GM18502 (cell line): ENCODE data around the gene HTR6.

Experiments used
- ATAC-seq: cut with Tn5 transposase; IDR thresholded peaks from one replicate; pipeline ENCODE4 v1.9.1; 2021; ENCODE audit warnings: mild to moderate bottlenecking; ENCODE audit not compliant: unreplicated experiment, poor library complexity

The HTR6 gene

DNA sequence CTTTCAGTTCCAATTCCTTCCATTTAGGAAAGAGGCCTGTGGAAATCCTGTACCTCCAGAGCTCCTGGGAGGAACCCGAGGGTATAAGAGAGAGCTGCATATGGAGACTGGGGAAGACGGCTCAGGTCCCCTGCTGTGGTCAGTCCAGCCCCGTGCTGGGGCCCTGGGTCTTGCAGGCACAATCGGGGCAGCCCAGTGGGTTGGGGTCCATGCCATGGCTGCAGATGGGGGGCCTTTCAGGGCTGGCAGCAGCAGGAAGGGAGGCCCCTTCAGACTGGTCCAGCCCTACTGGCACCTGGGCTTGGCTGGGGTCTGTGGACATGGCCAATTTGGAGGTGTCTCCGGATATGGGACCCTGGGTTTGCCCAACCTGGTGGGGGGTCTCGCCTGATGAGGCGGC lies 18.2 kb downstream of the HTR6 start:
- no peak for ATAC-seq

DNA sequence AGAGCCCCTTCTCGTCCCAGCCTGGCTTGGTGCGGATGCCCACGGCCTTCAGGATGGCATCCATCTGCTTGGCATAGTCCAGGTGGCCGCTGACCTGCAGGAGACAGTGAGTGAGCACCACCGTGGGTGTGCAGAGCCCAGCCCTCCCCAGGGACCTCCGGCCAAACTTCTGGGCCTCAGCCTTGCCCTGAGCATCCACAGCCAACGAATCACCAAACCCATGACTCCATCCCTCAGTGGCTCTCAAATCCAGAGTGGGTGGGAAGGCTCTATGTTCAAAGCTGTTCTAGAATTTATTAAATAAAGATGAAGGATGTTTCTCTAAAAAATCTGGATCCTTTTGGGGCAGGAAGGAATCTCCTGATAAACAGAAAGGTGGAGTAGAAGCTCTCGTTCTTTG lies 18.7 kb downstream of the HTR6 start:
- ATAC-seq, result no peak

DNA sequence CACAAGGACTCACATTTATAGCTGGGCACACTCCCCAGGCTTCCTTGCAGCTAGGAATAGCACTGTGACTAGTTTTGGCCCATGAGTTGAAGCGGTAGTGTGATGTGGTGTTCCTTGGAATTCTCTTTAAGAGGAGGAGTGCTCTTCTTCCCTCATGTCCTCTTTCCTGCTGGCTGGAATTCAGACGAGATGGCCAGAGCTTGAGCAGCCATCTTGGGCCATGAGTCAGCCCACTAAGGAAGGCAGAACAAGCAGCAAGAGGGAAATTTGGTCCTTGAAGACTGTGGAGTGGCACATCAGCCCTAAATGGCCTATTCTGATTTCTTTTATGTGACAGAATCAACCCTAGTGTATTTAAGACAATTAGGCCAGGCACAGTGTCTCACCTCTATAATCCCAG lies 20.0 kb downstream of the HTR6 start:
- ATAC-seq, result no peak

DNA sequence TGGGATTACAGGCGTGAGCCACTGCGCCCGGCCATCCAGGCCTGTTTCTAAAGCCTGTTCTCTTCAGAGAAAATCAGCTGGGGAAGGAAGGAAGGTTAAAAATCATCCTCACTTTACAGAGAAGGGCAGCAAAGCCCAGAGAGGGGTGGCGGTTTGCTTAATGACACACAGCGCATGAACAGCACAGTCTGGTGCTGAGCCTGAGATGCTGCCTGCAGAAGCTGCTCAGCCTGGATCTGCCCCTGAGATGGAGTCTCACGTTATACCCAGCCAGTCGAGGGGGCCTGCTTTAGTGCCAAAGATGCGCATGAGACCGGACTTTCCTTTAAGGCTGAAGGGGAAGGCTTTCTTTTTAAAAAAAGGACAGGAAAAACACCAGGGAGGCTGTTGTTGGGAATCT lies 21.3 kb downstream of the HTR6 start:
- ATAC-seq, result no peak

GRCh38 chr1:19687414-19687813 lies 22.7 kb downstream of the HTR6 start:
- ATAC-seq, result no peak

DNA sequence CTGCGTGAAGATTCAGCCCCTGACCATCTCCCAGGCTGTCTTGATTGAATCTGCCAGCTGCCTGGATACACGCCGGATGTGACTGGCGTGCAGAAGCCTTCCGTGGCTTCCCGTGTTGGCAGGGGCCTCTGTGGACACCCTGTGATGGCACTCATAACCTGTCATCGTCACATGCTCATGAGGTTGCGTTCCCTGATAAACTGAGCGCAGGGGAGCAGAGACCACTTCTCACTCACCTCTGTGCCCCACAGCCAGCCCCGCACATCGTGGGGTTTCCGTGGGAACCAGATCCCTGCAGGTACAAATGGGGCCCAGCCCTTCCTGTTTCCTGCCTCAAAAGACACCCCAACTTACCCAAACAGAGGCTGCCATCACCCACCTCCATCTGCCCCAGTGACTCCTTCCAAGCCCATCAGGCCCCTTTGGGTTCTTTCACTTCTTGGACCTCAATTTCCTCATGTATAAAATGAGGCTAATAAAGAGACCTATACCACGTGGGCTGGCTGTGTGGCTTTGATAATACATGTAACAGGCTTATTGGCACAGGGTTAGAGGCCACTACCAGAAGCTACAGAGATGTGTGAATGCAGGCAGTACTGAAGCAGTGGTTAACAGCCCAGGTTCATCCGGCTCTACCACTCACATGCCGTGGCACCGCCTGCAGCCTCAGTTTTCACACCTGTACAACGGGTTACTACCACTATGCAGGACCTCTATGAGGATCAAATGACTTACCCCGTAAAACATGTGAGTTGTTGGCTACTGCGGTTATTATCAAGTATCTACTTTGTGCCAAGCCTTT lies 23.6 kb downstream of the HTR6 start:
- no peak for ATAC-seq

DNA sequence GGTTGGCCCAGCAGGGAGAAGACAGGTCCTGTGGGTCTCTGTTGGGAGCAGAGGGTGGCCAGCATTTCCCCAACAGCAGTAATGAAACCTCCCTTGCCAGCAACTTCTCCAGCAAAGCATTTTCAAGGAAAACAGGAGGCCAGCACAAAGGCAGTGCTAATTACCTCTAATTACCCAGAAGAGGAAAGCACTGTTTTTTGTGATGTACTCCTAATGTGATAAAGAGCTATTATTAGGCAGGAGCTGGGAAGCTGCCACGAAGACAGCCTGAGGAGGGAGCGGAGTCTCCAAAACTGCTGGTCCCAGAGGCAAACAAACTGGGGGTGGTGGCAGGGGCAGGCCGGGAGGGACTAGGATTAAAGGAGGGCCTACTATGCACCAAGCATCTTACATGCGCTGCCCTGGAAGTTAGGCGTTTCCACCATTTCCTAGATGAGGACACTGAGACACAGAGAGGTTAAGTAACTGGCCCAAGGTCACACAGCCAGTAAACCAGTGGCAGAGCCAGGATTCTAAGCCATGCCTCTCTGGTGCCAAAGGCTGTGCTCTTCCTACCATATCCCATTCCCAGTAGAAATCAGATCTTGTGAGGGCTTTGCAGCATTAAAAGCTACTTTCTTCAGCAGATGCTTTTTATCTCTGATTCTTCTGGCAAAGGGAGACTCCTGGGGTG lies 24.5 kb downstream of the HTR6 start:
- ATAC-seq, result no peak

DNA sequence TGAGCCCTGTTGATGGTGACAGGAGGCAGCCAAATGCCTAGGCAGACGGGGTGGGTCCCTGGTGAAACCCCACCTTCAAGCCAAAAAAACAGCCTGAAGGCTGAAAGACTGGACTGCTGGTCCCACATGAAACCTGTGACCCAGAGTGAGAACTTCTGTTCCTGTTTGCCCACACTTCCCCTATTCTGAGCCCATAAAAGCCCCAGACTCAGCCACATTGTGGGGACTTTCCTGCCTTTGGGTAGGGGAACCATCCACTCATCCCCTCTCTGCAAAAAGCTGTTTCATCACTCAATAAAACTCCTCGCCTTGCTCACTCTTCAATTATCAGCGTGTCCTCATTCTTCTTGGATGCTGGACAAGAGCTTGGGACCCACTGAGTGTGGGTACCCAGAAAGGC lies 25.2 kb downstream of the HTR6 start:
- no peak for ATAC-seq

DNA sequence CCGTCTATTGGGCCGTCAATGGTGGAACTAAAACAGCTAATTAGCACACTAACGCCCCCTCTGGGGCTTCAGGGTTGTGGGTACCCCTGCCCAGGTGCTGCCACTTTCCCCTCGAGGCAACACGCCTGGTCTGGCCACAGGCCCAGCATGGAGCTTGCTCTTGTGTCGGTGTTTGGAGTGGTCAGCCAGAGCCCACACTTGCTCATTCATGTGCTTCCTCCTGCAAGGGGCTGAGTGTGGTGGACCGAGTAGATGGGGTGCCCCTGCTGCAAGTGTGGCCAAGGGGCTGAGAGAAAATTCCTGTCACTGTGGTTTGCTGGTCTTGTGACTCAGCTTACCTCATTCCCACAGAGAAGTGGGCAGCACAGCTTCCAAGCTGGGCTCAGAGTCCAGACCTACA lies 25.7 kb downstream of the HTR6 start:
- no peak for ATAC-seq

GRCh38 chr1:19694298-19694697 lies 29.6 kb downstream of the HTR6 start:
- no peak for ATAC-seq

DNA sequence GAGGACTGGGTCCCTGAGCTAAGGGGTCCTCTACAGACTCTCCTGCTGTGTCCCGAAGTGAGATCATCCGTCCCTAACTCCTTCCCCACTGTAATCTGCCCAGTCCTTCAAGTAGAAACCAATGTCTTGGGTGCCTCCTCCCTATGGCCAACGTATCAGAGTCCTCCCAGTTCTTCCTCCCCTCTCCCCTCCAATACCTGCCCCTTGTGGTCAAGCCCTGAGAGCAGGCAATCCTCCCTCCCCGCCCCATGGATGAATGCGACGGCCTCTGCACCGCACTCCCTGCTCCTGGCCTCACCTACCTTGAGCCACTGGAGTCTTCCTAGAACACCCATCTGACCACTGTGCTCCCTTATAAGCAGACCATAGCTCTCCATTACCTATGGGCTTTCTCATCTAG lies 31.1 kb downstream of the HTR6 start:
- ATAC-seq, result no peak

DNA sequence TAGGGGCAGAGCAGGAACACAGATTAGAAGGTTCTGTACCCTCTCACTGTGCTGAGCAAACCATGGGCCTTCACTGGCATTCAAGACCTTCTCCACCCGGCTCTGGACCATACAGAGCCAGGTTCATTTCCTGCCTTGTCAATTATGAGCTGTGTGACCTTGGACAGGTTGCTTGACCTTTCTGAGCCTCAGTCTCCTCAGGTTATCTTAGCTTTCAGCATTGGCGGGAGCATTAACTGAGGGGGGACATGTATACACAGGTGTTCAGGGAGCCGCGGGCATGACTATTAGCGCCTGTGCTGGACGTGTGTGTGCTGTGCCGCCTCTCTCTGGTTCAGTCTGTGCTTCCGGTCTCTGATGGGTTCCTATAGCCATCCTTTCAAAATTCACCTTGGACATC lies 32.1 kb downstream of the HTR6 start:
- no peak for ATAC-seq

- peak; percentile 49 for ATAC-seq
These were observed 33.5 kb downstream of the HTR6 start for GRCh38 chr1:19698181-19698580.

DNA sequence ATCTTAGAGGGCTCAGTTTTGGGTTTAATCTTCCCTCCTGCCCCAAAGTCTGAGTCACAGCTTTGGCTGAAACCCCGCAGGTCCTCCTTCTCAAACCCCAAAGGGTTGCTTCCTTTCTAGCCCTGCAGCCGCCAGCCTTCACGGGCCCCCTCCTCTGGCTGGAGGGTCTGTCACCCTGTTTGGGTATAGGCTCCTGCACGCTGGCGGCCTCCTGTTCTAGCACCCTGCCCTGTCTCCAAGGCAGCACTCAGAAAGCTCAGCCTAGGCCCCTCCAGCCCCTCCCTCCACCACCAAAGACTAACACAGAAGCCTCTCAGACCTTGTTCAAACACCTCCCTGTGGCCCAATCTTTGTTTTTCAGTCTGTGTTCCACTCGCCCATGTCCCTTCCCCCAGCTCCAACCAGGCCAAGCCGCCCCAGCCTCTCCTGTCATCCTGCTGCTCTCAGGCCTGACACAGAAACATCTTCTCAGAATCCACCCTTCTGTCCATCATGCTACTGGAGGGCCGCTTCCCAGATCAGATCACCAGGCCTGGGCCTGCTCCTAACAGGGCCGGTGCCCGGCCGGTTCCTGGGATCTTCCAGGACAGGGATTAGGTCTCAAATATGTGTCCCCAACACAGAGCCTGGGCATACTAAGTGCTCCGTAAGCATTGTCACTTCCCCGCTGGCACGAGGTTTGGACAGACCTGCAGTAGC lies 35.6 kb downstream of the HTR6 start:
- ATAC-seq, result no peak

DNA sequence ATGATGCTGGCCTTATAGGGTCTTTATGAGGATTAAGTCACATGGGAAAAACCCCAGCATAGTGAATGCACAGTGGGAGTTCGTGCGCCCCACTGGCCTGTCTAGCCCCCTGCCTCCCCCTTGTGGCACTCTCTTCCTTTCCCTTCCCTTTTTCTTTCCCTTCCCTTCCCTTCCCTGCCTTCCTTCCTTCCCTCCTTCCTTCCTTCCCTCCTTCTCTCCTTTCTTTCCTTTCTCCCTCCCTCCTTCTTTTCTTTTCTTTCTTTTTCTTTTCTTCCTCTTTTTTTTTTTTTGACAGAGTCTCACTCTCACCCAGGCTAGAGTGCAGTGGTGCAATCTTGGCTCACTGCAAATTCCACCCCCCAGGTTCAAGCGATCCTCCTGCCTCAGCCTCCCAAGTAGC lies 38.6 kb downstream of the HTR6 start:
- no peak for ATAC-seq

- no peak for ATAC-seq
These were observed 39.8 kb downstream of the HTR6 start for GRCh38 chr1:19704247-19705113.

DNA sequence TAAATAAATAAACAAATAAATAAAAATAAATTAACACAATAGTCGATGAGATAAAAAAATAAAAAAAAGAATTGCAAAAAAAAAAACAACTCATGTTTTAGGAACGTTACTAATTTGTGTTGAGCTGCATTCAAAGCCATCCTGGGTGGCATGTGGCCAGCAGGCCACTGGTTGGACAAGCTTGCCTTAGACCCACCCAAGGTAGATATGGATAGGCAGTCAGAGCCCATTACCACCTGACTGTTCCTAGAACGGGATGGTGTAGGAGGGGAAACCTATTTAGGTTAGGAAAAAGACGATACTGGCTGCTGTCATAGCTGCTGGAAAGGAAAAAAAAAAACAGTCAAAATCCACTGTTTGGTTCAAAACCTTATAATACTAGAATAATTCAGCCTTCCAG lies 40.8 kb downstream of the HTR6 start:
- no peak for ATAC-seq

GRCh38 chr1:19706136-19706535 lies 41.5 kb downstream of the HTR6 start:
- ATAC-seq, result no peak

- ATAC-seq, result no peak
These were observed 44.0 kb downstream of the HTR6 start for GRCh38 chr1:19708567-19709110.

GRCh38 chr1:19709260-19709793 lies 44.7 kb downstream of the HTR6 start:
- ATAC-seq, result no peak
